ENCODE results near the gene PPFIBP1.

The PPFIBP1 gene

GRCh38 chr12:27566626-27567025 is 42.6 kb downstream of the PPFIBP1 start:
- H3K27ac ChIP-seq (ENCODE audit: low read length) = no peak overlapping the region
- DNase-seq (ENCODE audit: low read depth, low spot score) = no peak
- H3K36me3 ChIP-seq (ENCODE audit: control insufficient read depth, insufficient read depth, low read length) = no peaks in the 10 kb centered on the region
- no peak overlapping the region for H3K4me3 ChIP-seq (ENCODE audit: low read length)
- WGBS (ENCODE audit: insufficient coverage, insufficient read length) = no CpG with 5 or more reads among the region's 2 CpGs
- H3K9me3 ChIP-seq (ENCODE audit: control insufficient read depth, insufficient read depth, low read length) = no peaks in the 10 kb centered on the region
- H3K4me1 ChIP-seq (ENCODE audit: control insufficient read depth, insufficient read depth, low read length) = 0 out of 2 replicates have a peak, but pooled peaks cover 1% of the 10 kb centered on the region
- no peaks in the 10 kb centered on the region for H3K27me3 ChIP-seq (ENCODE audit: control insufficient read depth, insufficient read depth, low read length)

GRCh38 chr12:27571463-27571862 is 47.5 kb downstream of the PPFIBP1 start:
- H3K4me3 ChIP-seq (ENCODE audit: low read length) = no peak overlapping the region
- H3K27me3 ChIP-seq (ENCODE audit: control insufficient read depth, insufficient read depth, low read length) = no peaks in the 10 kb centered on the region
- WGBS (ENCODE audit: insufficient coverage, insufficient read length) = no CpG with 5 or more reads among the region's 1 CpG
- no peaks in the 10 kb centered on the region for H3K9me3 ChIP-seq (ENCODE audit: control insufficient read depth, insufficient read depth, low read length)
- H3K36me3 ChIP-seq (ENCODE audit: control insufficient read depth, insufficient read depth, low read length) = no peaks in the 10 kb centered on the region
- H3K4me1 ChIP-seq (ENCODE audit: control insufficient read depth, insufficient read depth, low read length) = no peaks in the 10 kb centered on the region
- H3K27ac ChIP-seq (ENCODE audit: low read length) = no peak overlapping the region
- DNase-seq (ENCODE audit: low read depth, low spot score) = no peak

- Histone ChIP-seq H3K27me3 (ENCODE audit: control insufficient read depth, insufficient read depth, low read length) (no peaks in the 10 kb centered on the region), H3K36me3 (ENCODE audit: control insufficient read depth, insufficient read depth, low read length) (no peaks in the 10 kb centered on the region), H3K4me1 (ENCODE audit: control insufficient read depth, insufficient read depth, low read length) (no peaks in the 10 kb centered on the region), H3K27ac (ENCODE audit: low read length) (no peak overlapping the region), H3K9me3 (ENCODE audit: control insufficient read depth, insufficient read depth, low read length) (no peaks in the 10 kb centered on the region), H3K4me3 (ENCODE audit: low read length) (no peak overlapping the region)
- DNase-seq (ENCODE audit: low read depth, low spot score) = no peak
- WGBS (ENCODE audit: insufficient coverage, insufficient read length) = no CpG with 5 or more reads among the region's 2 CpGs
Observed at GRCh38 chr12:27572486-27573255, 48.7 kb downstream of the PPFIBP1 start.

GRCh38 chr12:27573972-27574371 is 50.0 kb downstream of the PPFIBP1 start:
- H3K27ac ChIP-seq (ENCODE audit: low read length) = no peak overlapping the region
- H3K9me3 ChIP-seq (ENCODE audit: control insufficient read depth, insufficient read depth, low read length) = no peaks in the 10 kb centered on the region
- no peak for DNase-seq (ENCODE audit: low read depth, low spot score)
- no peaks in the 10 kb centered on the region for H3K36me3 ChIP-seq (ENCODE audit: control insufficient read depth, insufficient read depth, low read length)
- WGBS (ENCODE audit: insufficient coverage, insufficient read length) = no CpG with 5 or more reads among the region's 3 CpGs
- H3K4me1 ChIP-seq (ENCODE audit: control insufficient read depth, insufficient read depth, low read length) = no peaks in the 10 kb centered on the region
- H3K27me3 ChIP-seq (ENCODE audit: control insufficient read depth, insufficient read depth, low read length) = no peaks in the 10 kb centered on the region
- H3K4me3 ChIP-seq (ENCODE audit: low read length) = no peak overlapping the region

- H3K4me3 ChIP-seq (ENCODE audit: low read length) = no peak overlapping the region
- no peak for DNase-seq (ENCODE audit: low read depth, low spot score)
- H3K36me3 ChIP-seq (ENCODE audit: control insufficient read depth, insufficient read depth, low read length) = no peaks in the 10 kb centered on the region
- no peaks in the 10 kb centered on the region for H3K4me1 ChIP-seq (ENCODE audit: control insufficient read depth, insufficient read depth, low read length)
- H3K9me3 ChIP-seq (ENCODE audit: control insufficient read depth, insufficient read depth, low read length) = no peaks in the 10 kb centered on the region
- H3K27ac ChIP-seq (ENCODE audit: low read length) = no peak overlapping the region
- H3K27me3 ChIP-seq (ENCODE audit: control insufficient read depth, insufficient read depth, low read length) = no peaks in the 10 kb centered on the region
Observed at GRCh38 chr12:27575090-27575761, 51.2 kb downstream of the PPFIBP1 start.

GRCh38 chr12:27575762-27576118 is 51.7 kb downstream of the PPFIBP1 start:
- Histone ChIP-seq H3K4me3 (ENCODE audit: low read length) (no peak overlapping the region), H3K36me3 (ENCODE audit: control insufficient read depth, insufficient read depth, low read length) (no peaks in the 10 kb centered on the region), H3K27me3 (ENCODE audit: control insufficient read depth, insufficient read depth, low read length) (no peaks in the 10 kb centered on the region), H3K4me1 (ENCODE audit: control insufficient read depth, insufficient read depth, low read length) (no peaks in the 10 kb centered on the region), H3K9me3 (ENCODE audit: control insufficient read depth, insufficient read depth, low read length) (no peaks in the 10 kb centered on the region), H3K27ac (ENCODE audit: low read length) (no peak overlapping the region)
- no peak for DNase-seq (ENCODE audit: low read depth, low spot score)
- WGBS (ENCODE audit: insufficient coverage, insufficient read length) = no CpG with 5 or more reads among the region's 2 CpGs

- Histone ChIP-seq H3K36me3 (ENCODE audit: control insufficient read depth, insufficient read depth, low read length) (no peaks in the 10 kb centered on the region), H3K4me3 (ENCODE audit: low read length) (no peak overlapping the region), H3K9me3 (ENCODE audit: control insufficient read depth, insufficient read depth, low read length) (no peaks in the 10 kb centered on the region), H3K27me3 (ENCODE audit: control insufficient read depth, insufficient read depth, low read length) (no peaks in the 10 kb centered on the region), H3K27ac (ENCODE audit: low read length) (no peak overlapping the region), H3K4me1 (ENCODE audit: control insufficient read depth, insufficient read depth, low read length) (no peaks in the 10 kb centered on the region)
- WGBS (ENCODE audit: insufficient coverage, insufficient read length) = no CpG with 5 or more reads among the region's 3 CpGs
- DNase-seq (ENCODE audit: low read depth, low spot score) = no peak
Observed at GRCh38 chr12:27576667-27577347, 52.8 kb downstream of the PPFIBP1 start.

- WGBS (ENCODE audit: insufficient coverage, insufficient read length) = 100% methylated on average over 1 of the region's 4 CpGs
- Histone ChIP-seq H3K27me3 (ENCODE audit: control insufficient read depth, insufficient read depth, low read length) (no peaks in the 10 kb centered on the region), H3K4me3 (ENCODE audit: low read length) (no peak overlapping the region), H3K36me3 (ENCODE audit: control insufficient read depth, insufficient read depth, low read length) (no peaks in the 10 kb centered on the region), H3K27ac (ENCODE audit: low read length) (no peak overlapping the region), H3K4me1 (ENCODE audit: control insufficient read depth, insufficient read depth, low read length) (no peaks in the 10 kb centered on the region), H3K9me3 (ENCODE audit: control insufficient read depth, insufficient read depth, low read length) (no peaks in the 10 kb centered on the region)
- no peak for DNase-seq (ENCODE audit: low read depth, low spot score)
Observed at GRCh38 chr12:27577688-27578087, 53.7 kb downstream of the PPFIBP1 start.

- Histone ChIP-seq H3K27me3 (ENCODE audit: control insufficient read depth, insufficient read depth, low read length) (no peaks in the 10 kb centered on the region), H3K27ac (ENCODE audit: low read length) (no peak overlapping the region), H3K4me1 (ENCODE audit: control insufficient read depth, insufficient read depth, low read length) (no peaks in the 10 kb centered on the region), H3K36me3 (ENCODE audit: control insufficient read depth, insufficient read depth, low read length) (no peaks in the 10 kb centered on the region), H3K9me3 (ENCODE audit: control insufficient read depth, insufficient read depth, low read length) (no peaks in the 10 kb centered on the region), H3K4me3 (ENCODE audit: low read length) (no peak overlapping the region)
- no peak for DNase-seq (ENCODE audit: low read depth, low spot score)
- no CpG with 5 or more reads among the region's 7 CpGs for WGBS (ENCODE audit: insufficient coverage, insufficient read length)
Observed at GRCh38 chr12:27578689-27579372, 54.8 kb downstream of the PPFIBP1 start.

GRCh38 chr12:27580561-27581330 is 56.7 kb downstream of the PPFIBP1 start:
- no CpG with 5 or more reads among the region's 9 CpGs for WGBS (ENCODE audit: insufficient coverage, insufficient read length)
- Histone ChIP-seq H3K27ac (ENCODE audit: low read length) (no peak overlapping the region), H3K9me3 (ENCODE audit: control insufficient read depth, insufficient read depth, low read length) (no peaks in the 10 kb centered on the region), H3K36me3 (ENCODE audit: control insufficient read depth, insufficient read depth, low read length) (no peaks in the 10 kb centered on the region), H3K4me3 (ENCODE audit: low read length) (no peak overlapping the region), H3K27me3 (ENCODE audit: control insufficient read depth, insufficient read depth, low read length) (no peaks in the 10 kb centered on the region), H3K4me1 (ENCODE audit: control insufficient read depth, insufficient read depth, low read length) (0 out of 2 replicates have a peak, but pooled peaks cover 1% of the 10 kb centered on the region)
- no peak for DNase-seq (ENCODE audit: low read depth, low spot score)

Measured in iPS DF 6.9 (cell line).